ENCODE results near the gene RECQL5. TPM values are rescaled to one million over a fixed set of nuclear protein-coding genes. Genes with fewer than 3 reads are reported as not detected.

Gene RECQL5
- total RNA-seq, 1 donor from 2014 or later: 49.8 TPM

- no peaks in the 10 kb centered on the region for H3K4me1 Mint-ChIP-seq (ENCODE audit: low read depth, unreplicated experiment)
- no peak for DNase-seq
- no peak overlapping the region for H3K4me3 Mint-ChIP-seq (ENCODE audit: unreplicated experiment)
- peaks cover 2% of the 10 kb centered on the region for H3K9me3 Mint-ChIP-seq (ENCODE audit: unreplicated experiment)
- TF ChIP-seq CTCF (IDR thresholded peaks at IDR 0.05; ENCODE audit: partially characterized antibody, unreplicated experiment): no peak
- no peaks in the 10 kb centered on the region for H3K36me3 Mint-ChIP-seq (ENCODE audit: unreplicated experiment)
- peaks cover 2% of the 10 kb centered on the region for H3K27me3 Mint-ChIP-seq (ENCODE audit: unreplicated experiment)
- H3K27ac Mint-ChIP-seq (ENCODE audit: unreplicated experiment): no peak overlapping the region
These were observed 38.3 kb upstream of the RECQL5 start for GRCh38 chr17:75704963-75705875.

- no peak overlapping the region for H3K4me3 Mint-ChIP-seq (ENCODE audit: unreplicated experiment)
- DNase-seq: no peak
- H3K27ac Mint-ChIP-seq (ENCODE audit: unreplicated experiment): no peak overlapping the region
- no peaks in the 10 kb centered on the region for H3K36me3 Mint-ChIP-seq (ENCODE audit: unreplicated experiment)
- peaks cover 2% of the 10 kb centered on the region for H3K9me3 Mint-ChIP-seq (ENCODE audit: unreplicated experiment)
- peaks cover 2% of the 10 kb centered on the region for H3K27me3 Mint-ChIP-seq (ENCODE audit: unreplicated experiment)
- TF ChIP-seq CTCF (IDR thresholded peaks at IDR 0.05; ENCODE audit: partially characterized antibody, unreplicated experiment): no peak
- no peaks in the 10 kb centered on the region for H3K4me1 Mint-ChIP-seq (ENCODE audit: low read depth, unreplicated experiment)
These were observed 36.6 kb upstream of the RECQL5 start for GRCh38 chr17:75703591-75703990.

- Mint-ChIP-seq H3K4me1 (ENCODE audit: low read depth, unreplicated experiment) (no peaks in the 10 kb centered on the region), H3K27me3 (ENCODE audit: unreplicated experiment) (peaks cover 2% of the 10 kb centered on the region)
These were observed 36.2 kb upstream of the RECQL5 start for GRCh38 chr17:75703191-75703590.

GRCh38 chr17:75701288-75701687 lies 34.3 kb upstream of the RECQL5 start:
- H3K36me3 Mint-ChIP-seq (ENCODE audit: unreplicated experiment): no peaks in the 10 kb centered on the region
- DNase-seq: no peak
- no peaks in the 10 kb centered on the region for H3K9me3 Mint-ChIP-seq (ENCODE audit: unreplicated experiment)
- H3K4me3 Mint-ChIP-seq (ENCODE audit: unreplicated experiment): no peak overlapping the region
- H3K27ac Mint-ChIP-seq (ENCODE audit: unreplicated experiment): no peak overlapping the region
- TF ChIP-seq CTCF (IDR thresholded peaks at IDR 0.05; ENCODE audit: partially characterized antibody, unreplicated experiment): no peak
- H3K27me3 Mint-ChIP-seq (ENCODE audit: unreplicated experiment): peaks cover 2% of the 10 kb centered on the region
- H3K4me1 Mint-ChIP-seq (ENCODE audit: low read depth, unreplicated experiment): peaks cover 6% of the 10 kb centered on the region

More at GRCh38 chr17:75703191-75703590, 36.2 kb upstream of the RECQL5 start:
- Mint-ChIP-seq H3K27ac (ENCODE audit: unreplicated experiment) (no peak overlapping the region), H3K36me3 (ENCODE audit: unreplicated experiment) (no peaks in the 10 kb centered on the region), H3K4me3 (ENCODE audit: unreplicated experiment) (no peak overlapping the region), H3K9me3 (ENCODE audit: unreplicated experiment) (peaks cover 2% of the 10 kb centered on the region)
- no peak for DNase-seq
- TF ChIP-seq CTCF (IDR thresholded peaks at IDR 0.05; ENCODE audit: partially characterized antibody, unreplicated experiment): no peak

- no peak for TF ChIP-seq CTCF (IDR thresholded peaks at IDR 0.05; ENCODE audit: partially characterized antibody, unreplicated experiment)
- Mint-ChIP-seq H3K27me3 (ENCODE audit: unreplicated experiment) (peaks cover 2% of the 10 kb centered on the region), H3K4me3 (ENCODE audit: unreplicated experiment) (no peak overlapping the region), H3K9me3 (ENCODE audit: unreplicated experiment) (no peaks in the 10 kb centered on the region), H3K4me1 (ENCODE audit: low read depth, unreplicated experiment) (peaks cover 17% of the 10 kb centered on the region), H3K36me3 (ENCODE audit: unreplicated experiment) (no peaks in the 10 kb centered on the region), H3K27ac (ENCODE audit: unreplicated experiment) (no peak overlapping the region)
- no peak for DNase-seq
These were observed 31.7 kb upstream of the RECQL5 start for GRCh38 chr17:75698659-75699058.
